ENCODE data around the gene PSG4. TPM values are rescaled to one million over a fixed set of nuclear protein-coding genes. Genes with fewer than 3 reads are reported as not detected.
"Not testable (repeated sequence)": the region's sequence is repeated elsewhere in the genome, so short reads cannot be mapped to it uniquely, and the experiment has no call there.

PSG4 gene
- total RNA-seq, 1 experiment from 2014 or later: not detected

DNA sequence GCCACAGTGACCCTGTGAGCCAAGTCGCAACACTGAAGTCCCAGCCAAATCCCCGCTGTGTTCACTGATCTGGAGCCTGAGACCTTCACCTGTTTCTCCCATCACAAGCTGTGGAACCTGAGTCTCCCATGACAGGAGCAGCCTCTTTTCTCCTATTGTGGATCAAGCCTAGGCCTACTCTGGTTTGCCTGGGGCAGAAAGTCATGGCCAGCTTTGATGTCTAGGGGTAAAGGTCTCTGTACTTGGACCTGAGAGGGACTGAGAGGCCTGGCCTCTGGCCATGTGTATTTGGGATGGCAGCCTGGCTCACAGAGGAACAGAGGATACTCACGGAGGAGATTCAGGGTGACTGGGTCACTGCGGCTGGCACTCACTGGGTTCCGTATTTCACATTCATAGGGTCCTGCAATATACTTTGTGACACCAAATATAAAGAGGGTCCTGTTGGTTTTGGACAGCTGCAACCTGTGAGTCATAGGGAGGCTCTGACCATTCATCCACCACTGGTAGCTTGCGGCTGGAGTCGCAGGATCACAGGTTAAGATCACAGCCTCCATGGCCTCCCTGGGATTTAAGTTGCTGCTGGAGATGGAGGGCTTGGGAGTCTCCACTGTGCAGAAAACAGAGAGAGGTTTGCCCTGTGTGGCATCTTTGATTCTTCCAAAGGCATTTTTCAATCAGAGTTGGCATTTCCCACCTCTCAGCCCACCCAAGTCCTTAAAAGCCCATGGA lies 7.6 kb downstream of the PSG4 start:
- H3K9me3 Mint-ChIP-seq (ENCODE audit: unreplicated experiment); H3K4me3 ChIP-seq (ENCODE audit: low read depth, low read length); intact Hi-C loops (cut with micrococcal nuclease; ENCODE audit: unreplicated experiment); H3K9me3 ChIP-seq; CTCF ChIA-PET; H3K4me1 Mint-ChIP-seq (ENCODE audit: low read depth, unreplicated experiment); POLR2A ChIA-PET; H3K4me3 Mint-ChIP-seq (ENCODE audit: unreplicated experiment); H3K27me3 Mint-ChIP-seq (ENCODE audit: insufficient read depth, unreplicated experiment); H3K27ac Mint-ChIP-seq (ENCODE audit: unreplicated experiment); DNase-seq; H3K36me3 Mint-ChIP-seq (ENCODE audit: insufficient read depth, unreplicated experiment); H3K27me3 ChIP-seq (replicated peaks; ENCODE audit: control insufficient read depth, insufficient read depth, low read length); H3K36me3 ChIP-seq (ENCODE audit: control insufficient read depth, insufficient read depth, low read length); H3K4me1 ChIP-seq; BruUV-seq (replicated peaks): not testable (repeated sequence)

GRCh38 chr19:43194397-43194796 lies 11.0 kb downstream of the PSG4 start:
- H3K4me3 Mint-ChIP-seq (ENCODE audit: unreplicated experiment); POLR2A ChIA-PET; intact Hi-C loops (cut with micrococcal nuclease; ENCODE audit: unreplicated experiment); H3K4me1 Mint-ChIP-seq (ENCODE audit: low read depth, unreplicated experiment); H3K27me3 ChIP-seq (replicated peaks; ENCODE audit: control insufficient read depth, insufficient read depth, low read length); H3K27me3 Mint-ChIP-seq (ENCODE audit: insufficient read depth, unreplicated experiment); DNase-seq; CTCF ChIA-PET; BruUV-seq (replicated peaks); H3K36me3 Mint-ChIP-seq (ENCODE audit: insufficient read depth, unreplicated experiment); H3K4me3 ChIP-seq (ENCODE audit: low read depth, low read length); H3K9me3 Mint-ChIP-seq (ENCODE audit: unreplicated experiment); H3K4me1 ChIP-seq; H3K36me3 ChIP-seq (ENCODE audit: control insufficient read depth, insufficient read depth, low read length); H3K9me3 ChIP-seq; H3K27ac Mint-ChIP-seq (ENCODE audit: unreplicated experiment): not testable (repeated sequence)

DNA sequence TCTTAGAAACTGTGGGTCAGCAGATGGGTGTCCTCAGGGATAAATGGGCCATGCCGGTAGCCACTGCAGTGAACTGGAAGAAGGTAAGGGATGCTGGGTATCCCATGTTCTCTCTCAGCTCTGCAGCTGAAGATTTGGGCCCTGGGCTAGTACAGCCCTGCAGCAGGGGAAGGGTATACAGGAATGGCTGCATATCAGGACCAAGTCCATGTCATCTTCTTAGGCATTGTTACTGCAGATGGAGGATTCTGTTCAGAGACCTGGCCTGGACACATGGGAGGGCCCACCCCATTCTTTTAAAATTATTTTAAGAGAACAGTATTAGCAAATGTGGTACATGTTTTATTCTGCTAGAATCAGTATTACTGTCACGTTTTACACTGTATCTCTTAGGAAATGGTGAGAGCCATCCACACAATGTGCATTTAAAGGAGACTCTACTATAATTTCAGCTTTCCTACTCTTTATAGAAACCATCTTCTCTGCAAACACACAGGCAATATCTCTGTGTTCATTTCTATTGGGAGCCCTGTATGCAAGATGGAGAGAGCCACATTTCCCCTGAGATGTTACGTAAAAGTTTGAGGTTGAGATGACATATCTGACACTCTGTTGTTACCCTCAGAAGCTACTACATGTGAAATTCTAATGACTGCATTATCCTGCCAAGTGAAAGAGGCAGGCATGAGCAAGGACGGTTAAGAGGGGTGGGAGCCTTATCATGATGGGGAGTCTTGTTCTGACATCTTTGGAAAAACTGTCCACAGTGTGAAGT lies 12.9 kb downstream of the PSG4 start:
- POLR2A ChIA-PET; H3K4me1 Mint-ChIP-seq (ENCODE audit: low read depth, unreplicated experiment); H3K27me3 ChIP-seq (replicated peaks; ENCODE audit: control insufficient read depth, insufficient read depth, low read length); H3K9me3 ChIP-seq; H3K4me3 Mint-ChIP-seq (ENCODE audit: unreplicated experiment); H3K27ac Mint-ChIP-seq (ENCODE audit: unreplicated experiment); CTCF ChIA-PET; H3K27me3 Mint-ChIP-seq (ENCODE audit: insufficient read depth, unreplicated experiment); H3K4me3 ChIP-seq (ENCODE audit: low read depth, low read length); DNase-seq; intact Hi-C loops (cut with micrococcal nuclease; ENCODE audit: unreplicated experiment); H3K36me3 Mint-ChIP-seq (ENCODE audit: insufficient read depth, unreplicated experiment); H3K4me1 ChIP-seq; BruUV-seq (replicated peaks); H3K36me3 ChIP-seq (ENCODE audit: control insufficient read depth, insufficient read depth, low read length); H3K9me3 Mint-ChIP-seq (ENCODE audit: unreplicated experiment): not testable (repeated sequence)

GRCh38 chr19:43188092-43188491 lies 17.3 kb downstream of the PSG4 start:
- H3K27me3 Mint-ChIP-seq (ENCODE audit: insufficient read depth, unreplicated experiment); H3K27ac Mint-ChIP-seq (ENCODE audit: unreplicated experiment); BruUV-seq (replicated peaks); H3K36me3 ChIP-seq (ENCODE audit: control insufficient read depth, insufficient read depth, low read length); POLR2A ChIA-PET; intact Hi-C loops (cut with micrococcal nuclease; ENCODE audit: unreplicated experiment); H3K27me3 ChIP-seq (replicated peaks; ENCODE audit: control insufficient read depth, insufficient read depth, low read length); H3K9me3 Mint-ChIP-seq (ENCODE audit: unreplicated experiment); H3K36me3 Mint-ChIP-seq (ENCODE audit: insufficient read depth, unreplicated experiment); H3K4me1 Mint-ChIP-seq (ENCODE audit: low read depth, unreplicated experiment); H3K4me1 ChIP-seq; H3K4me3 ChIP-seq (ENCODE audit: low read depth, low read length); DNase-seq; CTCF ChIA-PET; H3K4me3 Mint-ChIP-seq (ENCODE audit: unreplicated experiment); H3K9me3 ChIP-seq: not testable (repeated sequence)
- TF ChIP-seq, protein P1, sequence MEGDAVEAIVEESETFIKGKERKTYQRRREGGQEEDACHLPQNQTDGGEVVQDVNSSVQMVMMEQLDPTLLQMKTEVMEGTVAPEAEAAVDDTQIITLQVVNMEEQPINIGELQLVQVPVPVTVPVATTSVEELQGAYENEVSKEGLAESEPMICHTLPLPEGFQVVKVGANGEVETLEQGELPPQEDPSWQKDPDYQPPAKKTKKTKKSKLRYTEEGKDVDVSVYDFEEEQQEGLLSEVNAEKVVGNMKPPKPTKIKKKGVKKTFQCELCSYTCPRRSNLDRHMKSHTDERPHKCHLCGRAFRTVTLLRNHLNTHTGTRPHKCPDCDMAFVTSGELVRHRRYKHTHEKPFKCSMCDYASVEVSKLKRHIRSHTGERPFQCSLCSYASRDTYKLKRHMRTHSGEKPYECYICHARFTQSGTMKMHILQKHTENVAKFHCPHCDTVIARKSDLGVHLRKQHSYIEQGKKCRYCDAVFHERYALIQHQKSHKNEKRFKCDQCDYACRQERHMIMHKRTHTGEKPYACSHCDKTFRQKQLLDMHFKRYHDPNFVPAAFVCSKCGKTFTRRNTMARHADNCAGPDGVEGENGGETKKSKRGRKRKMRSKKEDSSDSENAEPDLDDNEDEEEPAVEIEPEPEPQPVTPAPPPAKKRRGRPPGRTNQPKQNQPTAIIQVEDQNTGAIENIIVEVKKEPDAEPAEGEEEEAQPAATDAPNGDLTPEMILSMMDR (IDR thresholded peaks at IDR 0.05; ENCODE audit: insufficient read depth in 1 of 2, low read depth in 1 of 2, low read length in 1 of 2, severe bottlenecking in 1 of 2, unreplicated experiment in 1 of 2): peak; percentile 11 to 24

DNA sequence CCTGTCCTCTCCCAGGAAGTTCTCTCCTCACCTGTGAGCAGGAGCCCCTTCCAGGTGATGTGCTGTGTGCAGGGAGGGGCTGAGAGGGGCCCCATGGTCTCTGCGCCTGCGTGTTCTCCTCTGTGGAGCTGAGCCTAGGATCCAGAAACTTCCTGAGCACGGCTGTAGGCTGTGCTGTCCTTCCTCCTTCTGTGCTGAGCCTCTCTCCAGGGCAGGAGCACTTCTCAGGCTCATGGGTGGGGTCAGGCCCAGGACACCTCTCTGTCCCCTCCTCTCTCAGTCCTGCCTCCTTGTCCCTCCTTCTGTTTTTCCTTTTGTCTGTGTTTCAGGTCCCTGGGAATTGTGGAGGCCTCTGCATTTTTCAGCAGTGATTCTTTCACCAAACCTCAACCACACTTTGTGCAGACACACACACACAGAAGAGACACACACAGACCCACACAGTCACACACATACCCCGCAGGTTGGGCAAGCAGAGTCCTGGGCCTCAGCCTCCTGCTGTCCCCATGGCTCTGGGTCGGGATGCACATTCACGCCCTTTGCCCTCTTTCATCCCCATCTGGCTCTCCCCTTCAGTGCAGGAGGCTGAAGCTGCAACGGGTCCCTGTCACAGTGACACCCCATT lies 19.0 kb downstream of the PSG4 start, which contains the start of gene PSG5:
Gene PSG5, minus strand, starts transcription at position 226 of the 625 bp plus-strand sequence. Its CDS starts 131 bp downstream, at position 95.
- H3K27ac Mint-ChIP-seq (ENCODE audit: unreplicated experiment); H3K9me3 ChIP-seq; H3K4me1 ChIP-seq; CTCF ChIA-PET; H3K27me3 ChIP-seq (replicated peaks; ENCODE audit: control insufficient read depth, insufficient read depth, low read length); H3K4me3 ChIP-seq (ENCODE audit: low read depth, low read length); H3K4me1 Mint-ChIP-seq (ENCODE audit: low read depth, unreplicated experiment); H3K27me3 Mint-ChIP-seq (ENCODE audit: insufficient read depth, unreplicated experiment); H3K36me3 Mint-ChIP-seq (ENCODE audit: insufficient read depth, unreplicated experiment); BruUV-seq (replicated peaks); H3K36me3 ChIP-seq (ENCODE audit: control insufficient read depth, insufficient read depth, low read length); POLR2A ChIA-PET; intact Hi-C loops (cut with micrococcal nuclease; ENCODE audit: unreplicated experiment); H3K9me3 Mint-ChIP-seq (ENCODE audit: unreplicated experiment); DNase-seq: not testable (repeated sequence)
- peak within 1 kb of the TSS; percentile 20 for H3K4me3 Mint-ChIP-seq (ENCODE audit: unreplicated experiment)

Data from Caco-2 (cell line).